ENCODE measurements around the gene ALG2. TPM values are rescaled to one million over a fixed set of nuclear protein-coding genes. Genes with fewer than 3 reads are reported as not detected.

The ALG2 gene
- total and polyA plus RNA-seq, 2 donors from 2014 or later = 38.7 to 40.5 TPM

DNA sequence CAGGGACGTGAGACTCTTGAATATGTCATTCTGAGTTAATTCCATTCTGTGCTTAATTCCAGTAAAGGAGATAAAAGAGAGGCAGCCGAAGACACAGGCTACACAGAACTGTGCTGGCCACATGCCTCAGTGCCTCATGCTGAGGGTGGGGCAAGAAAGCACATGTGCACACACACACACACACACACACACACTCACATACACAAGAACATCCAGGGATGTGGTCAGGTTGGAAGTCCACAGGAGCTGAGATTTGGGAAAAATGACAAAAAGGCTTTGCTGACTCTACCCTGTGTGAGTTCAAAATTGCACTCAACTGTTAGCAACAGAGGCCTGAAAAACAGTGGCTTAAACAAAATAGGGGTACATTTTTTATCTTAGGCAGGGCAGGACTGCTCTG, 40.5 kb downstream of the ALG2 start:
- intact Hi-C loops (cut with DNase I) = no loop called here
- H3K4me3 ChIP-seq (ENCODE audit: low read length in 3 of 3) = no peak overlapping the region
- FAIRE-seq (no peak), DNase-seq (no peak)
- no peaks in the 10 kb centered on the region for H3K27me3 ChIP-seq (ENCODE audit: control insufficient read depth, insufficient read depth, low read length)
- no peaks in the 10 kb centered on the region for H3K9me3 ChIP-seq (ENCODE audit: control insufficient read depth in 2 of 3, insufficient read depth in 1 of 3, low read length in 3 of 3)
- no peak overlapping the region for H3K27ac ChIP-seq (ENCODE audit: low read depth in 2 of 2, low read length in 2 of 2)
- H3K9ac ChIP-seq (ENCODE audit: low read length in 3 of 3) = no peak overlapping the region
- TF ChIP-seq, protein P1, sequence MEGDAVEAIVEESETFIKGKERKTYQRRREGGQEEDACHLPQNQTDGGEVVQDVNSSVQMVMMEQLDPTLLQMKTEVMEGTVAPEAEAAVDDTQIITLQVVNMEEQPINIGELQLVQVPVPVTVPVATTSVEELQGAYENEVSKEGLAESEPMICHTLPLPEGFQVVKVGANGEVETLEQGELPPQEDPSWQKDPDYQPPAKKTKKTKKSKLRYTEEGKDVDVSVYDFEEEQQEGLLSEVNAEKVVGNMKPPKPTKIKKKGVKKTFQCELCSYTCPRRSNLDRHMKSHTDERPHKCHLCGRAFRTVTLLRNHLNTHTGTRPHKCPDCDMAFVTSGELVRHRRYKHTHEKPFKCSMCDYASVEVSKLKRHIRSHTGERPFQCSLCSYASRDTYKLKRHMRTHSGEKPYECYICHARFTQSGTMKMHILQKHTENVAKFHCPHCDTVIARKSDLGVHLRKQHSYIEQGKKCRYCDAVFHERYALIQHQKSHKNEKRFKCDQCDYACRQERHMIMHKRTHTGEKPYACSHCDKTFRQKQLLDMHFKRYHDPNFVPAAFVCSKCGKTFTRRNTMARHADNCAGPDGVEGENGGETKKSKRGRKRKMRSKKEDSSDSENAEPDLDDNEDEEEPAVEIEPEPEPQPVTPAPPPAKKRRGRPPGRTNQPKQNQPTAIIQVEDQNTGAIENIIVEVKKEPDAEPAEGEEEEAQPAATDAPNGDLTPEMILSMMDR (IDR thresholded peaks at IDR 0.05; ENCODE audit: borderline replicate concordance, extremely low read depth, insufficient read depth) = no peak
- H3K36me3 ChIP-seq (ENCODE audit: control insufficient read depth in 2 of 3, insufficient read depth in 3 of 3, low read length in 3 of 3) = no peaks in the 10 kb centered on the region
- peaks cover 0 to 6% (median 0%) of the 10 kb centered on the region in 3 donors for H3K4me1 ChIP-seq (ENCODE audit: control insufficient read depth in 2 of 3, insufficient read depth in 2 of 3, low read depth in 1 of 3, low read length in 3 of 3)

DNA sequence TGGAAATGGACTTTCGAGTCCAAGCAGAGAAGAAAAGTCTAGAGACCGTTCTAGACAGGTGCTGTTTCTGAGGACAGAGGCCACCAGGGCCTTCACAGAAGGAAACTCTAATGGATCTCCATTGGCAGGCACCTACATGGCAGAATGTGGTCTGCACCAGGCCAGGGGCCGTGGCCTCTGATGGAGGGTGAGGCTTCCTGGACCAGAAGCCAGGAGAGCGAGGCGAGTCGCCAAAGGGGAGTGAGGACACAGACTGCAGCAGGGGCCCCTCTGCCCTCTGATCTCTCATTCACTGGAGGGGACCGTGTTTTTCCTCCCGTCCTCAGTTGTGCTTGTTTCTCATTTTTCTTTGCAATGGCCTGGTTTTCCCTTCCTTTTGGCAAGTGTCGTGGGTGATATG, 41.1 kb downstream of the ALG2 start:
- Histone ChIP-seq H3K9ac (ENCODE audit: low read length in 3 of 3) (no peak overlapping the region), H3K4me1 (ENCODE audit: control insufficient read depth in 2 of 3, insufficient read depth in 2 of 3, low read depth in 1 of 3, low read length in 3 of 3) (peaks cover 0 to 6% (median 0%) of the 10 kb centered on the region in 3 donors), H3K9me3 (ENCODE audit: control insufficient read depth in 2 of 3, insufficient read depth in 1 of 3, low read length in 3 of 3) (no peaks in the 10 kb centered on the region), H3K36me3 (ENCODE audit: control insufficient read depth in 2 of 3, insufficient read depth in 3 of 3, low read length in 3 of 3) (no peaks in the 10 kb centered on the region), H3K4me3 (ENCODE audit: low read length in 3 of 3) (no peak overlapping the region), H3K27ac (ENCODE audit: low read depth in 2 of 2, low read length in 2 of 2) (no peak overlapping the region), H3K27me3 (ENCODE audit: control insufficient read depth, insufficient read depth, low read length) (no peaks in the 10 kb centered on the region)
- intact Hi-C loops (cut with DNase I) = no loop called here
- no peak for DNase-seq
- TF ChIP-seq, protein P1 (IDR thresholded peaks at IDR 0.05; ENCODE audit: borderline replicate concordance, extremely low read depth, insufficient read depth) = no peak
- no peak for FAIRE-seq

DNA sequence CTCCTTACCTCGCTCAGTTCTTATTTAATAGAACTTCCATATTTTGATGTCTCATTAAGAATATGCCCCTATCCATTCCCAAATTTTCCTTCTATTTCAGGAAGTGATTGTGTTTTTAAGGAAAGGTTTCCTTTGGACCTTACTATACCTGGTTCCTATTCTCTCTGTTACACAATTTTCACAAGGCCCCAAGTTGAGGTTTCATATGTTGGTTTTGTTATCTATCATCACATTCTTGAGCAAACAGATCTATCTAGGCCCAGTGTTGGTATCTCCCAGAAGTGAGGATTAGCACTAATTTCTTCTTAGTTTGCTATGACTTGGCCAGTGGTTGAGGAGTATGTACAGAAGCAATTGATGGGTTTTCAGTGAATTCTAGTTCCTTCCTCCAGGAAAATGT, 41.5 kb downstream of the ALG2 start:
- H3K9me3 ChIP-seq (ENCODE audit: control insufficient read depth in 2 of 3, insufficient read depth in 1 of 3, low read length in 3 of 3) = no peaks in the 10 kb centered on the region
- H3K27me3 ChIP-seq (ENCODE audit: control insufficient read depth, insufficient read depth, low read length) = no peaks in the 10 kb centered on the region
- TF ChIP-seq, protein P1 (IDR thresholded peaks at IDR 0.05; ENCODE audit: borderline replicate concordance, extremely low read depth, insufficient read depth) = no peak
- DNase-seq = no peak
- H3K9ac ChIP-seq (ENCODE audit: low read length in 3 of 3) = no peak overlapping the region
- no peak overlapping the region for H3K4me3 ChIP-seq (ENCODE audit: low read length in 3 of 3)
- H3K4me1 ChIP-seq (ENCODE audit: control insufficient read depth in 2 of 3, insufficient read depth in 2 of 3, low read depth in 1 of 3, low read length in 3 of 3) = peaks cover 0 to 5% (median 0%) of the 10 kb centered on the region in 3 donors
- intact Hi-C loops (cut with DNase I) = no loop called here
- no peaks in the 10 kb centered on the region for H3K36me3 ChIP-seq (ENCODE audit: control insufficient read depth in 2 of 3, insufficient read depth in 3 of 3, low read length in 3 of 3)
- no peak overlapping the region for H3K27ac ChIP-seq (ENCODE audit: low read depth in 2 of 2, low read length in 2 of 2)
- FAIRE-seq = no peak

All from kidney (tissue), 14 donors.